ENCODE results near the gene RWDD4.

The RWDD4 gene

GRCh38 chr4:183617075-183617474 lies 41.9 kb downstream of the RWDD4 start:
- Histone ChIP-seq H3K4me1 (ENCODE audit: control extremely low read depth in 1 of 4, control insufficient read depth in 4 of 4, insufficient read depth in 4 of 4, low read length in 3 of 4) (peaks cover 4 to 9% (median 9%) of the 10 kb centered on the region in 4 experiments), H3K36me3 (ENCODE audit: control insufficient read depth in 4 of 4, insufficient read depth in 4 of 4, low read length in 3 of 4) (no peaks in the 10 kb centered on the region), H3K9me3 (ENCODE audit: control extremely low read depth in 1 of 5, control insufficient read depth in 4 of 5, insufficient read depth in 2 of 5, low read depth in 1 of 5, low read length in 4 of 5) (no peaks in the 10 kb centered on the region), H3K27me3 (replicated peaks in 2 of 5; ENCODE audit: control insufficient read depth in 4 of 5, insufficient read depth in 5 of 5, low read length in 4 of 5) (peaks cover 0 to 3% (median 0%) of the 10 kb centered on the region in 5 experiments), H3K27ac (ENCODE audit: insufficient read depth in 1 of 2, low read depth in 1 of 2, low read length in 2 of 2, poor library complexity in 1 of 2, severe bottlenecking in 2 of 2) (no peak overlapping the region), H3K4me3 (ENCODE audit: control insufficient read depth in 1 of 7, extremely low read depth in 1 of 7, insufficient read depth in 4 of 7, low read depth in 2 of 7, low read length in 6 of 7) (no peak overlapping the region)
- ChIA-PET POLR2A (no interaction called here), CTCF (no interaction called here)
- WGBS (ENCODE audit: insufficient coverage): 94% methylated on average over 2 of the region's 2 CpGs
- no peak for DNase-seq

DNA sequence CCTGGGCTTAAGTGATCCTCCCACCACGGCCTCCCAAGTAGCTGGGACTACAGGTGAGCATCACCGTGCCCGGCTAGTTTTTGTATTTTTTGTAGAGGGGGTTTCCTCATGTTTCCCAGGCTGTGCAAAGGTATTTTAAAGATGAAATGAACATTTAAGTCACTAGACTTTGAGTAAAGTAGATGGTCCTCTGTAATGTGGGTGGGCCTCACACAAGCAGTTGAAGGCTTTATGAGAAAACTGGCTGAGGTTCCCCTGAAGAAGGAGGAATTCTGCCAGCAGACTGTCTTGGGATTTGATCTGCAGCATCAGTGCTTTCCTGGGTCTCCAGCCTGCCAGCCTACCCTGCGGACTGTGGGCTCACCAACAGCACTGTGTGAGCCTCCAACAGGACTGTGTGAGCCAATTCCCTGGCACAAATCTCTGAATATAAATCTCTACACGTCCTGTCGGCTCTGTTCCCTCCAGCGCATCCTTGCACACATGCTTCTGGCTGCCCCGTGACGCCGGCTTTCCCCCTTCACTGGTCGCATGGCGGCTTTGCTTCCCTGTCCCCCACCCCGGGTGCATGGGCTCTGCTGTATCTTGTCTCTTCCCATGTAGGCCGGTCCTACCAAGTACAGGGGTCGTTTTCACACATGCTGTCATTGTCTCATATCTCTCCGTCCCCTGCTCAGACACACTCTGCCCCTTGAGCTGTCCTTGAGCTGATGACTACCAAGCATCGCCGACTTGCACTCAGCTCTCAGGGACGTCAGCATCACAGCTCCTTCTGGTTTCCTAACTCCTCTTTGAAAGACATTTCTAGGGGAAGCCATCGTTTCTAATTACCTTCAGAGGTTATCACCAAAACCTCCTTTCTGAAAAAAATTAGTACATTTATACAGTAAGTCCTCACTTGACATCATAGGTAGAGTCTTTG lies 46.4 kb downstream of the RWDD4 start:
- WGBS (ENCODE audit: insufficient coverage): 97% methylated on average over 20 of the region's 20 CpGs
- ChIA-PET CTCF (no interaction called here), POLR2A (no interaction called here)
- no peaks in the 10 kb centered on the region for H3K9me3 ChIP-seq (ENCODE audit: control extremely low read depth in 1 of 5, control insufficient read depth in 4 of 5, insufficient read depth in 2 of 5, low read depth in 1 of 5, low read length in 4 of 5)
- no peak for DNase-seq
- no peak overlapping the region for H3K27ac ChIP-seq (ENCODE audit: insufficient read depth in 1 of 2, low read depth in 1 of 2, low read length in 2 of 2, poor library complexity in 1 of 2, severe bottlenecking in 2 of 2)
- H3K4me3 ChIP-seq (ENCODE audit: control insufficient read depth in 1 of 7, extremely low read depth in 1 of 7, insufficient read depth in 4 of 7, low read depth in 2 of 7, low read length in 6 of 7): no peak overlapping the region
- H3K4me1 ChIP-seq (ENCODE audit: control extremely low read depth in 1 of 4, control insufficient read depth in 4 of 4, insufficient read depth in 4 of 4, low read length in 3 of 4): no peaks in the 10 kb centered on the region
- H3K36me3 ChIP-seq (ENCODE audit: control insufficient read depth in 4 of 4, insufficient read depth in 4 of 4, low read length in 3 of 4): no peaks in the 10 kb centered on the region
- H3K27me3 ChIP-seq (replicated peaks in 2 of 5; ENCODE audit: control insufficient read depth in 4 of 5, insufficient read depth in 5 of 5, low read length in 4 of 5): peaks cover 0 to 3% (median 0%) of the 10 kb centered on the region in 5 experiments

DNA sequence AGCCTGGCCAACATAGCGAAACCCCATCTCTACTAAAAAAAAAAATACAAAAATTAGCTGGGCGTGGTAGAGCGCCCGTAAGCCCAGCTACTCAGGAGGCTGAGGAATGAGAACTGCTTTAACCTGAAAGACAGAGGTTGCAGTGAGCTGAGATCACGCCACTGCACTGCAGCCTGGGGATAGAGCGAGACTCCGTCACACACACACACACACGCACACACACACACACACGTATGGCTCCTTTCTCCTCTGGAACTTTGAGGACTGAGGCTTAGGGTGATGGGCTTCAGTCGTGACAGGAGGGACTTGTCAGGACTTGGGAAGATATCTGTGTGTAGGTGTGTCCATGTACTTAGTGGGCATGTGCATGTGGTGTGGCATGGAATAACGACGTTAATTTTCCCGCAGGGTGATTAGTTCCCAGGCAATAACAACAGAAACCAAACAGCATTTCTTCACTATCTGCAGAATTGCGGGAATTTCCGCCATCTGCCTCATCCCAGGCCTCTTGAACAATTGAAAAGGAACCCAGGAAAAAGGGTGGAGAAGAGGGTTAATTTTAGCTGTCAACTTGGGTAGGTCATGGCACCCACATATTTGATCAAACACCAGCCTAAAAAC lies 47.7 kb downstream of the RWDD4 start:
- WGBS (ENCODE audit: insufficient coverage): 98% methylated on average over 7 of the region's 15 CpGs
- ChIA-PET CTCF (interaction anchor here (1.2 kb wide), 1 partner anchor 17 kb away, joined by 3 read pairs; no protein-coding TSS in a partner anchor), POLR2A (interaction anchor here (0.6 kb wide), 1 partner anchor 1012 kb away, joined by 4 read pairs; no protein-coding TSS in a partner anchor)
- no peak overlapping the region for H3K4me3 ChIP-seq (ENCODE audit: control insufficient read depth in 1 of 7, extremely low read depth in 1 of 7, insufficient read depth in 4 of 7, low read depth in 2 of 7, low read length in 6 of 7)
- H3K27me3 ChIP-seq (replicated peaks in 2 of 5; ENCODE audit: control insufficient read depth in 4 of 5, insufficient read depth in 5 of 5, low read length in 4 of 5): peaks cover 0 to 3% (median 0%) of the 10 kb centered on the region in 5 experiments
- no peaks in the 10 kb centered on the region for H3K9me3 ChIP-seq (ENCODE audit: control extremely low read depth in 1 of 5, control insufficient read depth in 4 of 5, insufficient read depth in 2 of 5, low read depth in 1 of 5, low read length in 4 of 5)
- H3K27ac ChIP-seq (ENCODE audit: insufficient read depth in 1 of 2, low read depth in 1 of 2, low read length in 2 of 2, poor library complexity in 1 of 2, severe bottlenecking in 2 of 2): no peak overlapping the region
- no peaks in the 10 kb centered on the region for H3K4me1 ChIP-seq (ENCODE audit: control extremely low read depth in 1 of 4, control insufficient read depth in 4 of 4, insufficient read depth in 4 of 4, low read length in 3 of 4)
- no peaks in the 10 kb centered on the region for H3K36me3 ChIP-seq (ENCODE audit: control insufficient read depth in 4 of 4, insufficient read depth in 4 of 4, low read length in 3 of 4)
- DNase-seq: no peak

- Histone ChIP-seq H3K9me3 (ENCODE audit: control extremely low read depth in 1 of 5, control insufficient read depth in 4 of 5, insufficient read depth in 2 of 5, low read depth in 1 of 5, low read length in 4 of 5) (no peaks in the 10 kb centered on the region), H3K27ac (ENCODE audit: insufficient read depth in 1 of 2, low read depth in 1 of 2, low read length in 2 of 2, poor library complexity in 1 of 2, severe bottlenecking in 2 of 2) (no peak overlapping the region), H3K4me1 (ENCODE audit: control extremely low read depth in 1 of 4, control insufficient read depth in 4 of 4, insufficient read depth in 4 of 4, low read length in 3 of 4) (no peaks in the 10 kb centered on the region), H3K36me3 (ENCODE audit: control insufficient read depth in 4 of 4, insufficient read depth in 4 of 4, low read length in 3 of 4) (no peaks in the 10 kb centered on the region), H3K27me3 (replicated peaks in 2 of 5; ENCODE audit: control insufficient read depth in 4 of 5, insufficient read depth in 5 of 5, low read length in 4 of 5) (peaks cover 0 to 3% (median 0%) of the 10 kb centered on the region in 5 experiments), H3K4me3 (ENCODE audit: control insufficient read depth in 1 of 7, extremely low read depth in 1 of 7, insufficient read depth in 4 of 7, low read depth in 2 of 7, low read length in 6 of 7) (no peak overlapping the region)
- POLR2A ChIA-PET: interaction anchor here (0.6 kb wide), 1 partner anchor 1013 kb away, joined by 4 read pairs; no protein-coding TSS in a partner anchor
- CTCF ChIA-PET: interaction anchor here (1.1 to 1.3 kb wide), 3 partner anchors 11 to 103 kb away, joined by 3 to 5 read pairs (median 3); no protein-coding TSS in a partner anchor
- 92% methylated on average over 5 of the region's 7 CpGs for WGBS (ENCODE audit: insufficient coverage)
- no peak for DNase-seq
Observed at GRCh38 chr4:183610613-183611012, 48.4 kb downstream of the RWDD4 start.

DNA sequence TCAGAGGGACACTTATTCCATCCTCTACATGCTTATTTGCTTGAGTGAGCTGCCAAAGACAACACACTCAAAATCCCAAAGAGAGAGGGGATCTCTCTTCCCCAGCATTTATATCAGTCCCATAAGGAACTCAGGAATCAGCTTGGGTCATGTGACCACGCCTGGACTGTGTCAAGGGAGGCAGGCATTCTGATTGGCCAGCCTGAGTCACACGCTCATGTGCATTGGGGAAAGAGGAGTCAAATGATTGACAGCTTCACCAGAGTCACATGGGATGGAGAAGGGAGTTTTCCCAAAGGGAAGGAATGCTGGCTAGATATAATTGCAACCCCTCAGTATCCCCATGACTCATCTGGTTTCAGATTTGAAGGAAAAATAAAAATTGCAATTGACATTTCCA lies 49.0 kb downstream of the RWDD4 start:
- Histone ChIP-seq H3K27me3 (replicated peaks in 2 of 5; ENCODE audit: control insufficient read depth in 4 of 5, insufficient read depth in 5 of 5, low read length in 4 of 5) (peaks cover 0 to 3% (median 0%) of the 10 kb centered on the region in 5 experiments), H3K27ac (ENCODE audit: insufficient read depth in 1 of 2, low read depth in 1 of 2, low read length in 2 of 2, poor library complexity in 1 of 2, severe bottlenecking in 2 of 2) (no peak overlapping the region), H3K4me1 (ENCODE audit: control extremely low read depth in 1 of 4, control insufficient read depth in 4 of 4, insufficient read depth in 4 of 4, low read length in 3 of 4) (no peaks in the 10 kb centered on the region), H3K9me3 (ENCODE audit: control extremely low read depth in 1 of 5, control insufficient read depth in 4 of 5, insufficient read depth in 2 of 5, low read depth in 1 of 5, low read length in 4 of 5) (no peaks in the 10 kb centered on the region), H3K4me3 (ENCODE audit: control insufficient read depth in 1 of 7, extremely low read depth in 1 of 7, insufficient read depth in 4 of 7, low read depth in 2 of 7, low read length in 6 of 7) (no peak overlapping the region), H3K36me3 (ENCODE audit: control insufficient read depth in 4 of 4, insufficient read depth in 4 of 4, low read length in 3 of 4) (no peaks in the 10 kb centered on the region)
- 100% methylated on average over 1 of the region's 2 CpGs for WGBS (ENCODE audit: insufficient coverage)
- POLR2A ChIA-PET: no interaction called here
- DNase-seq: no peak
- CTCF ChIA-PET: interaction anchor here (1.1 to 1.3 kb wide), 3 partner anchors 10 to 103 kb away, joined by 3 to 5 read pairs (median 3); no protein-coding TSS in a partner anchor

DNA sequence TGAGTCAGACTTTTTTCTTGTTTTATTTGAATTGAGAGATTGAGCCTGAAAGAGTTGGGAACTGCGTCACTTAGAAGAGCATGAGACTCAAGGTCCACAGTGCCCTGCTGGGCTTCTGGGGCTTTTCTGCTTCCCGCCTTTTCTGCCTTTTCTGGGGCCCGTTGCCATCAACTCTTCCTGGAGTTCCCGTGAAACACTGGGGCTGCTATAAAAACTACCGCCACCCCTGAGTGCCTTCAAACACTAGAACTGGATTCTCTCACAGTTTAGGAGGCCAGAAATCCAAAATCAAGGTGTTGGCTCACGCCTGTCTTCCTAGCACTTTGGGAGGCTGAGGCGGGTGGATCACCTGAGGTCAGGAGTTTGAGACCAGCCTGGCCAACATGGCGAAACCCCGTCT lies 49.8 kb downstream of the RWDD4 start:
- POLR2A ChIA-PET: interaction anchor here (0.6 to 0.7 kb wide), 2 partner anchors 11 to 38 kb away, joined by 3 to 5 read pairs; no protein-coding TSS in a partner anchor
- CTCF ChIA-PET: no interaction called here
- Histone ChIP-seq H3K4me3 (ENCODE audit: control insufficient read depth in 1 of 7, extremely low read depth in 1 of 7, insufficient read depth in 4 of 7, low read depth in 2 of 7, low read length in 6 of 7) (no peak overlapping the region), H3K36me3 (ENCODE audit: control insufficient read depth in 4 of 4, insufficient read depth in 4 of 4, low read length in 3 of 4) (no peaks in the 10 kb centered on the region), H3K27ac (ENCODE audit: insufficient read depth in 1 of 2, low read depth in 1 of 2, low read length in 2 of 2, poor library complexity in 1 of 2, severe bottlenecking in 2 of 2) (no peak overlapping the region), H3K9me3 (ENCODE audit: control extremely low read depth in 1 of 5, control insufficient read depth in 4 of 5, insufficient read depth in 2 of 5, low read depth in 1 of 5, low read length in 4 of 5) (no peaks in the 10 kb centered on the region), H3K27me3 (replicated peaks in 2 of 5; ENCODE audit: control insufficient read depth in 4 of 5, insufficient read depth in 5 of 5, low read length in 4 of 5) (peaks cover 0 to 3% (median 0%) of the 10 kb centered on the region in 5 experiments), H3K4me1 (ENCODE audit: control extremely low read depth in 1 of 4, control insufficient read depth in 4 of 4, insufficient read depth in 4 of 4, low read length in 3 of 4) (no peaks in the 10 kb centered on the region)
- WGBS (ENCODE audit: insufficient coverage): 98% methylated on average over 6 of the region's 9 CpGs
- no peak for DNase-seq

GRCh38 chr4:183607894-183608293 lies 51.1 kb downstream of the RWDD4 start:
- WGBS (ENCODE audit: insufficient coverage): 88% methylated on average over 3 of the region's 4 CpGs
- H3K9me3 ChIP-seq (ENCODE audit: control extremely low read depth in 1 of 5, control insufficient read depth in 4 of 5, insufficient read depth in 2 of 5, low read depth in 1 of 5, low read length in 4 of 5): no peaks in the 10 kb centered on the region
- no peak for DNase-seq
- no peaks in the 10 kb centered on the region for H3K27me3 ChIP-seq (replicated peaks in 2 of 5; ENCODE audit: control insufficient read depth in 4 of 5, insufficient read depth in 5 of 5, low read length in 4 of 5)
- no peaks in the 10 kb centered on the region for H3K36me3 ChIP-seq (ENCODE audit: control insufficient read depth in 4 of 4, insufficient read depth in 4 of 4, low read length in 3 of 4)
- no peak overlapping the region for H3K4me3 ChIP-seq (ENCODE audit: control insufficient read depth in 1 of 7, extremely low read depth in 1 of 7, insufficient read depth in 4 of 7, low read depth in 2 of 7, low read length in 6 of 7)
- H3K27ac ChIP-seq (ENCODE audit: insufficient read depth in 1 of 2, low read depth in 1 of 2, low read length in 2 of 2, poor library complexity in 1 of 2, severe bottlenecking in 2 of 2): no peak overlapping the region
- ChIA-PET POLR2A (no interaction called here), CTCF (no interaction called here)
- no peaks in the 10 kb centered on the region for H3K4me1 ChIP-seq (ENCODE audit: control extremely low read depth in 1 of 4, control insufficient read depth in 4 of 4, insufficient read depth in 4 of 4, low read length in 3 of 4)
